Hindlimb muscle (tissue), 1 donor: ENCODE data around the gene CABS1. TPM values are rescaled to one million over a fixed set of nuclear protein-coding genes. Genes with fewer than 3 reads are reported as not detected.

Source experiments
- DNase-seq: peaks from one replicate; pipeline ENCODE4 v3.0.0-alpha.2; 2013
- polyA plus RNA-seq: library from polyadenylated mRNA; unstranded; fragments of 120-200 nt; gene quantifications from one replicate; pipeline ENCODE4 v1.2.1, GENCODE V29; 2013; ENCODE audit not compliant: insufficient read length

Gene CABS1
- not detected for polyA plus RNA-seq

DNA sequence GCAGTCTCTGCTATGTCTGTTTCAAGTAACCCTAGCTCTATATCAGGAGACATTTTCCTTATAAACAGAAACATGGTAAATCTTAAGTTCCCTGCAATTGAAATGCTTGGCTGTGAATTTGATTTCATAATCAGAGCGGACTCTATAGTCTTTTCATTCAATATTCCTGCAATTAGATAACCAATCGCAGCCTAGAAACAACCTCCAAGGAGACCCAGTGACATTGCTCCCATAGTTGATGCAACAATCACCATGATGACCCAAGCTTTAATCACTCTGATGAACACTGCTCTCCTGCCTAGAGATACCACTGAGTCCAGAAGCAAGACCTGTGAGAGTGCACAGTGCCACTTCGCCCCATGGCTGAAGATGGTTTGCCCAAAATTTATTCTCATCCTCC is at the start of gene CABS1:
CABS1 (plus strand) TSS at position 301 of the 400 bp plus-strand sequence; CDS start at position 360, 59 bp downstream.
- no peak for DNase-seq

DNA sequence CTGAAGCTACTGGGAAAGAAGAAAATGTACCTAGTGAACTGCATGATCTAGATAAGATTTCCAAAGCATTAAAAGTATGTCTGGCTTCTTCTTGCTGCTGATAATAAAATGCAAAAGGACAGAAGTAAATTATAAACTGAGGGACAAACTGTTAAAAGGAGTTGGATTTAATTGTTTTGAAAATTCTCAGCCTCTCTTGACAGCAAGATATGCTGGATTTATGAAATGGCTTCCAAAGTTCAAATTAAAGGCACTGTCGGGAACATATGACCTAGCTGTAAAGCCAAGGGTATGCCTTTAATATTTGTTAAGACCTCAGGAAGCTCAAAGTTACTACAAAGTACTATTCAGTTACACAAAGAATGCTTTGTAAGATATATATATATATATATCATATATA is 46.1 kb upstream of the CABS1 start:
- no peak for DNase-seq

DNA sequence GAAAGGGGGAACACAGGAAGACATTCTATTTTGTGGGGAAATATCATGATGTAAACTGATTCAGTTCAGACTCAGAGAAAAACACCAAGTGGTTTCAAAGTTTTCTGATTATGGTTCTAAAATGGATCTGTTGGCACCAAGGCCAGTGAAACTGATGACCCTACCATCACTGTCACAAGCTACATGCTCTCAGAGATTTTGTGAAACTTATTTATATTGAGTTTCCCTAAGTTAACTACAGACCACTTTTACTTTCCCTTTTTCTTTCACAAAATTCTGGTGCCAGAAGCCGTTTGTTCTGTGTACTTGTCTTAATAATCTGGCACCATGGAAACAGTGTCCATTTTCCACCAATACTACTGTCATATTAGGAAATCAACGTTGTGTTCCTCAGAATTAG is 43.4 kb upstream of the CABS1 start:
- no peak for DNase-seq

DNA sequence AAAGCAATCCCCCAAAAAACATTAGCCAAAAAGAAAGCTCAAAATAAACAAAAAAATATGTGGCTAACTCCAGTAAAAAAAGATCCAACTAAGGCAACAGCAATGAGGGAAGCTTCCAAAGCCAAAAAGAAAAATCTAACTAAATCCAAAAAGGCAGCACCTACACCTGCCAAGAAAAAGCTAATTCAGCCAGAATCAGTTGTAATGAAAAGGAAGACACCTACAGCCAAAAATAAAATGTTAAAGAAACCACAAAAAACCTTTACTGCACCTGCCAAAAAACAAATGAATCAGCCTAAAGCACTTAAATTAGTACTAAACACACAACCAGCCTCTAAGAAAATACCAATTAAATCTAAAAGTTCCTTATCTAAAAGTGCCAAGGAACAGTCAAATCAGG is 37.2 kb upstream of the CABS1 start:
- no peak for DNase-seq

DNA sequence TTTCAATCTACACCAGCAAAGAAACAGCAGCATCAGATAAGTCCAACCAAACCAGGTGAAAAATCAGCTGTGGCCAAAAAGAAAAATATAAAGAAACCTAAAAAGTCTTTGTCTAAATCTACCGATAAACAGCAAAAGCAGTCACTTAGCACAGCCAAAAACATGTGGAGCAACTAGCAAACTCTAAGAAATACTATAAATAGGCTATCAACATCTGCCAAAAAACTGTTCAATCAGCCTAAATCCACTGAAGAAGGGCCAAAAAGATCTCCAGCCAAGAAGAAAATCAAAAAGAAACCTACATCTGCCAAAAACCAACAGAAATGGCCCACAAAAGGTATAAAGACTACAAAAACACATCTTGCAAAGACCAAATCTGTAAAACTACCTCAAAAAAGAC is 36.7 kb upstream of the CABS1 start:
- DNase-seq = peak; percentile 65

DNA sequence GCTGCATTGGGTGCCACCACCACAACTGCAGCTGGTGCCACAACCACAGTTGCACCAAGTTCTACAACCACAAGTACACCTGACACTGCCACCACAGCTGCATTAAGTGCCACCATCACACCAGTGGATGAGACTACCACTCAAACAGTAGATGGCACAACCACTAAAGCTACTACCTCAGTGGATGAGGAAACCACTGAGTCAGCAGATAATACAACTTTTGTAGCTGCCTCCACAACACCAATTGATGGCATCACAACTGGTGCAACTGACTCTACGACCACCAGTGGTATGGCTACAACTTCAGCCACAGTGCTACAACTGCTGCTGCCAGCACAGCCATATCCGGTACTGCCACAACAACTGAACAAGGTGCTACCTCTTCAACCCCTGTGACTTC is 35.1 kb upstream of the CABS1 start:
- no peak for DNase-seq

DNA sequence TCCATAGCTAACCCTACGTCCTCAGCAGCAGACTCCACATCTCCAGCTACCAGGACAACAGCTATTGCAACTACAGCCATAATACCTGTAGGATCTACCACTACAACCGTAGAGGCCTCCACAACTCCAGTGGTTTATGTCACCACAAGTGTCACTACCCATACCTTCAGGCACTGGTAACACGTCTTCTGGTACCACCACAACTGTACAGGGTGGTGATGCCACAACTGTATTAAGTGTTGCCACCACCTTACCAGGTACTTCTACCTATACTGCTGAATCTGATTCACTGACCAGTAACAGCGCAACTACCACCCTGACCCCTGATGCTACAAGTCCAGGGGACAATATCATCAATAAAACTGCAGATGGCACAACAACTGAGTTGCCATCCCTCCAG is 34.6 kb upstream of the CABS1 start:
- DNase-seq = no peak

DNA sequence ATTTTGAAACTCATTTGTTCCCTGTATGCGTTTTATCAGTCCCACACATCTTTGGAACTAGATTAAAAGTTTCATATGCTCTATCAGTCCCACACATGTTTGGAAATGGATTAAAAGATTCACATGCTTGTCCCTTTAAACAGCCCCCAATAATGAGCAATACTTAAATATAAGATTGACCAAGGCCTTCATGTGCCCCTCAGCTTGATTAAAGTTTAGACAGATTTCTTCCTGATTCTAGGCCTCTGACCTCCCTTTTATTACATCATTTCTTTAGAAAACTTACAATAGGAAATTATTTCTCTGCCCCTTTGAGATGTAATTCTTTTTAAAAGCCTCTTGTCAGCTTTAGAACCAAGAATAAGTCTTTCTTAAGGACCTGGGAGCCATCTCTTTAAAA is 31.7 kb upstream of the CABS1 start:
- no peak for DNase-seq

DNA sequence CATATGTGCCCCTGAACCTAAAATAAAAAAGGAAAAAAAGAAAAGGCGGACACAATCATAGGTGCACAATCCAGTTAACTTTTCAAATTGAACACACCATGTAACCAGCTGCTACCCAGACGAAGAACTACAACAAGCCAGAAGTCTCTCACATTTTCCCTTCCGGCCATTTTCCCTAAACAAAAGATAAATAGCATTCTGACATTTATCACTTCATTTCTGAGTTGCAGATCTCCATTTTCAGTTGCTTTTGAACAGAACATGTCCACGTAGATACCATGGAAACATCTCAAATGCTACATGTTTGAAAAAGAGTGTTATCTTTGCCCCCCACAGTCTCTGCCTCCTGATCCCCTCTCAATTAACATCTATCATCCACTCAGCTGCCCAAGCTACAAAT is 29.2 kb upstream of the CABS1 start:
- no peak for DNase-seq

DNA sequence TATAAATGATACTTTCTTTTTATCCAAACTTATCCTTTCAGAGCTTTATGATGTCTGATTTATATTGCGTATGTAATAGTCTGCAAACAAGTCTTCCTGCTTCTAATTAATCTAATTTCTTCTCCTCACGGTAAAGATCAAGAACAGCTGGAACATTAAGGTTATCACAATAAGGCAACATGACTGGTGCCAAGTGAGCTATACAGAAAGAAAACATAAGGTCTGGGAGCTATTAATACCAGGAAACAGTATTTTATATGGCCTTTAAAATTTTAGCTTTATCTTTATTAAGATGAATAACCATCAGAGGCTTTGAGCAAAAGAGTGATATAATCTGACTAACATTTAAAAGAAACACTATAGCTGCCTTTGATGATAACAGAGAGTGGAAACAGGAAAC is 28.7 kb upstream of the CABS1 start:
- DNase-seq = no peak

DNA sequence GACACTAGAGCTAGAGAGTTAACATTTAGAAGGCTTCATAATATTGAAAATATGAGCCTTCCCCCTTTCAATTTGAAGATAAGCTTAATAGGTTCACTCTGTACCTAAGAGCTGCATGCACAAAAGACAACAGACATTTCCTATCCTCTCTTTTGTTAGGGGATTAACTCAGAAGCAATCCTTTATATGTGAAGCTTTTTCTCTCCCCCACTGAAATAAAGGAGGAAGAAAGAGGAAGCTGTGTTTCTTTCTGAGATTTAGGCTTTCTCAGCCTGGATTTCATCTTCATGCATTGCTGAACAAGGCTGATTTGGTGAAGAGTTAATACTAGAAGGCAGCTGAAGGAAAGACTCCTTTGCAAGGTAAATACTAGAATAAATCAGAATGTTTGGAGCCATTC is 21.0 kb upstream of the CABS1 start:
- no peak for DNase-seq

DNA sequence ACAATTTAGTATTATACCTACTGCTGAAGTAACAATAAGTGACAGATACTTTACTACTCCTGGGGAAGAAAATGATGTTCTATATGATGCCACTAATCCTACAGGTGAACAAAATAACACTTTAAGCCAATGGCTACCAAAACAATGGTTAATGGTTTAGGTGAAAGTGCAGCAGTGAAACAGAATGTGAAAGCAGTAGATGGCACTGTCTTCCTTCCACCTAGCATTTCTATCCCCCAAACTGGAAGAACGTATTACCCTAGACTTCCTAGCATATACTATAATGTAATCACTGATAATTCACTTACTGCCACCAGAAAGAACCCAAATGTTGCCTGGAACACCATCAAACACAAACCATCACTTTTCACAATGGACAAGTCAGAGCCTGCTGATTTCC is 18.9 kb upstream of the CABS1 start:
- no peak for DNase-seq

DNA sequence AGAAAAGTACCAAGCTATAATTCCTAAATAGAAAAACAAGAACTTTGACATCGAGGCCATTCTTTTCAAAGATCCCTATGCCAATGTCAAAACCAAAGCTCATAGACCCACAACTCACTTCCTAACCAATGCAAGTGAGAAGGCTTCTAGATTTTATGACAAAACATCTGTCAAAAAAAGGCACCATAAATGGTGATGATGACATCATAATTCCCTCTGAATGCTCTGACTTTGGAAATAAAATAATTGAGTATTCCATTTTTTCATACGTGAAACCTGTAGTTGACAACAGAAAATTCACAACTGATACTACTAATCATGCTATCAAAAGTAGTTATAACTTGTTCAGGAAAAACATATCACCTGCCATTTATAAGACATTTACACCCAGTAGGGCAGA is 8.7 kb upstream of the CABS1 start:
- no peak for DNase-seq

DNA sequence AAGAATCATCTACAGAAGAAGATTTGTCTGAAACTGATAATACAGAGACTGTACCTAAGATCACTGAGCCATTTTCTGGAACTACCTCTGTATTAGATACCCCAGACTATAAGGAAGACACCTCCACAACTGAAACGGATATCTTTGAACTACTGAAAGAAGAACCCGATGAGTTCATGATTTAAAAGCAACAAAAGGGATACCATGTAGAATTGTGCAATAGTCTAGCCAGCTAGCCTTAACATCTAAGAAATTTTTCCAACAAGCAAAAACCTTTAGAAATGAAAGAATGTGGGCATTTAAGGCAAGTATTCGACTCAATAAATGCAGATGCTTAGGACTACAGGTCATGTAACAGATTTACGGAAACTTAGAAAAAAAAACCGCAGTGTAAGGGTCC is 1.3 kb downstream of the CABS1 start:
- DNase-seq = no peak

DNA sequence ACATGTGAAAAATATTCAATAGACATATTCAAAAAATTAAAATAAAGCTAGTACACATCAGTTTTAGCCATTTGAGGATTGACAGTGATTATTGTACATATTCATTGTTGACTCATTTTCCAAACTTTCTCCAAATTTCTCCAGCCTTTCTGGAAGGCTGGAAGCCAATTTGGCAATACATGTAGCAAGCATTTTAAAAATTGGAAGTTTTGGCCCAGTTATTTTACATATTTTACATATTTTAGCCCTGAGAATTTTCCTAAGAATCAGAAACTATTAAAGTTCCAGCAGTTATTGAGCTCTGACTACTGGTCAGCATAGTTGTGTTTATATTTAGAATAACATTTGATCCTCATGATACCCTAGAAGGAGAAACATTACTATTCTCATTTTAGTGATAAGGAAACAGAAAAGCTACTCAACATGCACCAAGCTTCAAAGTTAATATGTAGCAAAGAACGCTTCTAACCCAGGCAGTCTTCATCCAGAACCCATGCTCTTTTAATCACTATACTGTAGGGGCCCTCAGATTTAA is 3.2 kb downstream of the CABS1 start:
- no peak for DNase-seq

DNA sequence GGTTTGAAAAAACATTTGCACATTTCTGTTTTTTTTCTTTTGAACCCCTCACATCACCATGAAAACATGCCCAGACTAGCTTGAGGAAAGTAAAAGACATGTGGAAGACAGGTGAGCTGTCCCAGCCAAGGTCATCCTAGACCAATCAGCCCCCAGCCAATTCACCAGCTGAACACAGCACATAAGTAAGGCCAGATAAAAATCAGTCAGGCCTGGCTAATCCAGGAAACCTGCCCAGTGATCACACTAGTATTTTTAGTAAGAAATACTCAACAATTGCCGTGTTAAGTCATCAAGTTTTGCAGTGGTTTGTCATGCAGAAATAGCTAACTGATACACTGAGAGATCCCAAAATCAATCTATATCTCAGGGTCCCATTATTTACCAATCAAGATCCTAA is 21.4 kb downstream of the CABS1 start:
- no peak for DNase-seq

DNA sequence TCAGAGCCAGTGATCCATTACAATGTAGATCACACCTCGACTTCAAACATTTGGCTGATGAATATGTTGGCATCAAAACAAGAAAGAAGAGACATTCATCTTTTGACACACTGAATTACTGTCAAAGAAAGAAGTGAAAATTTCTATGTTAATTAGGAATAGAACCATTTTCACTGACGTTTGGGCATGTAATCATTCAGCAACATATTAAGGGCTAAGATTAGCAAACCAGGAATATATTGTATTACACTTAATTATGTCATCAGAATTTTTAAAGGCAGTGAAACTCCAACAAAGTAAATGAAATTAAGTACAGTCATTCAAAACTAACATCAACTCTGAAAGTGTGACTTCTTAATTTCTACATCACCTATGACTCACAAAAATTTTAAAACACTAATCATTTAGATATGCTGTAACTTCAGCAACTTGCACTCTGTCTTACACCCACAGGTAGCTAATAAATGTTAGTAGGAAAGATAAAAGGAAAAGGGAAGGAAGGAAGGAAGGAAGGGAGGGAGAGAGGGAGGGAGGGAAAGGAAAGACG is 24.4 kb downstream of the CABS1 start:
- no peak for DNase-seq

DNA sequence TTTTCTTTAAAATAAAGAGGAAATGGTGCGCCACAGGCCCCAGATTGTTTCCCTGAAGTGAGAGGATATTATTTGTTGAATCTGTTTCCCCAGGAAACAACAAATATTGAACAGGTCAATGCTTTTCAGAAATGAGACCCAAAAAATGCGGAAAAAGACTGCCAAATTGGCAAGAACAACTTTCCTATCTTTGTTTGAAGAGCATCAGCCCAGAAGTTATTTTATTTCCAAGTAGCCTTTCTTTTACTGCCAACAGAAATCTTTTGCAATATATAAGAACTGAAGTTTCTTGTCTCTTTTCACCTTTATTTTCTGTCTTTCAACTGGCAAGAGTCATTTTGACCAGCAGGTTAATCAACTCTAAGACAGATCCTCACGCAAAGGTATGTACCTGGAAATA is 25.7 kb downstream of the CABS1 start, which contains the start of gene SMR3A:
SMR3A (plus strand) TSS at position 301 of the 400 bp plus-strand sequence. CDS start 1,356 bp downstream, outside the sequence.
- DNase-seq = peak; percentile 19

DNA sequence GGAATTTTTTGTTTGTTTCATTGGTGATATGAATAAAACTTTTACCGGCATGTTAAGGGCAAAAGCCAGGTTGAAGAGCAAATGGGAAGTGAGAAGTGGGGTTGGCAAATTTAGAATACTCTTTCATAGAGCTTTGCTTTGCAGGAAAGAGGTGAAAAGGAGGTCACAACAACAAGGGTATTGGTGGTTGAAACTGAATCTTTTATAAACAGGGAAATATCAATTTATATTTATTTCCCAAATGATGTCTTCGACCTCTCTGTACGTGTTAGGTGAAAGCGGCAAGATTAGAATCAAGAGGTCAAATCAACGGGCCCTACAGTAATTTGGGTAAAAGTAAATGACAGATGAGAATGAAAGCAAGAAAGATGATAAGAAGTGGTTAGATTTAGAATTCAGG is 29.2 kb downstream of the CABS1 start:
- DNase-seq = no peak

DNA sequence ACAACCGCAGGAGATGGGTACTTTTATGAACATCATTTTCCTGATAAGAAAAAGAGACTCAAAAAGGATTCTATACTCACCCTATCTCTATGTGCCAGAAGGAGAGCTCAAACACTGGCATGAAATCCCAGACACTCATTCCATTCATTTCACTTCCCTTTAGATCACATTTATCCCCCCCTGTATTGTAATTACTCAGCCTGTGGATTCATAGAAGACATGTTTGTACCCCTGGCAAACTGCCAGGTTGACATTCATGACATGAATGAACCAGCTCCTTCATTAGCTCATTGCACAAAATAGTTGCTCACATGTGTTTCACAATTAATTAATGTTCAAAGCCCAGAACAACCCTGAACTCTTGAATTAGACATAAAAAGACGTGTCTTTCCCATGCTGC is 30.7 kb downstream of the CABS1 start:
- peak; percentile 6 for DNase-seq

DNA sequence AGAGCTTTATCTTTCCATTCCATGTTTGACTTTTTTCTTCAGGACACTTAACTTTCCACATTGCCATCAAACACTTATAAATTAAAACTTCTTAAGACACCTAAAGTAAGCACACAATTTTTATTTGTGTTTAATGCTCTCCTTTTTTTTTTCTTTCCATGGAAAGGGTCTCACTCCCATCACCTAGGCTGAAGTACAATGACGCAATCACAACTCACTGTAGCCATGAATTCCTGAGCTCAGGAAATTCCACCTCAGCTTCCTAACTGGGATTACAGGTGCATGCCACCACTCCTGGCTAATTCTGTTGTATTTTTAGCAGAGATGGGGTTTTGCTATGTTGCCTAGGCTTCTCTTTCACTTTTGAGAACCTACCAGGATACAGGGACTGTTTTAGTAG is 33.0 kb downstream of the CABS1 start:
- no peak for DNase-seq

DNA sequence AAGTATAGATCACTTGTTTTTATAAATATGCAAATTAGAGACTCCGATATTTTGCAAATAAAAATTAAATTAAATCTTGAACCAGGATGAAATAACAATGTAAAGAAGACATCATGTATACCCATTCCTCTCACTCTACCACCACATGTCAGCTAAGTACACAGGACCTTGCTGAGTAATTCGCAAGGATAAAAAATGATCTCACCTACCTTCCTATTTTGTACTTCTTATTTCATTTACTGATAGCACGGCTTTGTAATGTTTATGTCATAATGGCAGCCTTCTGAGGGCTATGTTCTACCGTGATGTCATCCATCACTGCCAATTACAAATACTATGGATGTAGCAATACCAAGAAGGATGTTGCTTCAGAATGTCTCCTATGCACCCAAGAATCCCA is 37.2 kb downstream of the CABS1 start:
- DNase-seq = no peak

DNA sequence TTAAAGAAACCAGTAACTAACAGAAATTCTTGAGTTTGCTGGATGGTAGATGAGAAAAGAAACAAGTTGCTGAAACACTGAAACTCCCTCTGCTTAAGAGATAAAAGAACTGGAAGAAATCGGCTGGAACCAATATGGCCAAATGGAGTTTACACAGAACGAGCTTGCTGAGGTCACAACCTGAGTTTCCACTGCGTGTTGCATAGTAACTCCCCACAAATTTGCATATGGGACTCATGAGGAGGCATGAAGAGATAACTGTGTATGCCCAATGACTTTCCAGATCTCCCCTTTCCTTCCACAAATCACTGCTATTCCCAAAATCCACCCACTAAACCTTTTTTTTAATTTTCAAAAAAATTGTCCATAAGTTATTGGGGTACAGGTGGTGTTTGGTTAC is 38.0 kb downstream of the CABS1 start:
- DNase-seq = no peak

DNA sequence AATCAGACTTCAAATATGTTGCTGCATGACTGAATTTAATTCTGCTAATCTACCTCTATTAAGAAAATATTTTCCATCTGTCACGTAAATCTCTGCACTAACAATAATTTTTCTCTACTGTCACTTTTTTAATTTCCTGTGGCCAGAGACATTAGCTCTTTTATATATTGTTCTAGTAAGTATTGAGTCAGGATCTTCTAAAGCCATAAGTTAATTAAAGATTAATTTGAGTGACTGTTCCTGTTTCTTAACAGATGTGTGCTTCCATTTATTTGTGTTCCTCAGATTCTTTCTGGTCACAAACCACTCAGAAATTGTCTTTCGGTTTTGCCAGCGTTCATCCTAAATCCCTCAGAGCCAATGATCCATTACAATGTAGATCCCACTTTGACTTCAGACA is 45.8 kb downstream of the CABS1 start:
- no peak for DNase-seq

DNA sequence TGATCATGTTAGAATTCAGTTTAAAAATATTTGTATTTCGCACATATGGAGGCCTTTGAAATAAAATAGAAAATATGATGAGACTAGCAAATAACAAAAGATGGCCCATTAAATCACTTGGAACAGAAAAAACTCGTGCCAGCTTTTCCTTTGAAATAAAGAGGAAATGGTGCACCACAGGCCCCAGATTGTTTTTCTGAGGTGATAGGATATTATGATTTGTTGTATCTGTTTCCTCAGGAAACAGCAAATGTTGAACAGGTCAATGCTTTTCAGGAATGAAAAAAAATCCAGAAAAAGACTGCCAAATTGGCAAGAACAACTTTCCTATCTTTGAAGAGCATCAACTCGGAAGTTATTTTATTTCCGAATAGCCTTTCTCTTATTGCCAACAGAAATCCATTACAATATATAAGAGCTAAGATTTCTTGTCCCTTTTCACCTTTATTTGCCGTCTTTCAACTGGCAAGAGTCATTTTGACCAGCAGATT is 48.0 kb downstream of the CABS1 start, which contains the start of gene SMR3B:
SMR3B (plus strand) TSS at position 441 of the 491 bp plus-strand sequence. CDS start 1,380 bp downstream, outside the sequence.
- no peak for DNase-seq
